GM18517 (cell line): ENCODE measurements around the gene CRBN.

Experiments used
- ATAC-seq: cut with Tn5 transposase; IDR thresholded peaks from one replicate; pipeline ENCODE4 v1.9.1; 2021; ENCODE audit warnings: mild to moderate bottlenecking, moderate library complexity; ENCODE audit not compliant: unreplicated experiment

The CRBN gene

DNA sequence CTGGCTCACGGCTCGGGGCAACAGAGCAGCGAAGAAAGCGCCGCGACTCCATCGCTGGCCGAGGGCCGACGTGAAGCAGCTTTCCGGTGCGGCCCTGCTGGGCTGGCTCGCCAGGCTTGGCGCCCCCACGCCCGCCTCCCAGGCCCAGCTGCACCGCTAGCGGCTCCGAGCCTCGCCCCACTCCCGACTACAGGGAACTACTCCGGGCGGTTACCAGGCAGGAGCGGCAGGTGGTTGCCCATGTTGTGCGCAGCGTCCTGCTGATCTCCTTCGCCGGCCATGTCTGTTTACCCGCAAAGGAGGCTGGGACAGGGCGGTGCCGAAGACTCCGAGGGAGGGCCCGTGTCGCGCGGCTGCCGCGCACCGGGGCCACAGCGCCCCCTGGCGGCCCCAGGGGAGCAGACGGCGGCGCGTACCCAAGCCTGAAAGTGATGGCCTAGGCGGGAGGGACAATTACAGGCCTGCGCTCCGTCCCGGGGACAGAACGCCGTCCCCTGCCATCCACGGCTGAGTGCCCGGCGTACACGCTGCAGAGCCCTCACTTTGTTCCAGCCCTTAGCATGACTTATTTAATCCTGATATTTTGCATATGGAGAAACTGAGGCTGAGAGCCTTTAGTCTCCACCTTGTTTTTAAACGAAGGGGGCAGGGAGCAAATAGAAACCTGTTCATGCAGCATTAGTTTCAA lies at the start of gene CRBN:
CRBN (minus strand) TSS at position 285 of the 688 bp plus-strand sequence; CDS start at position 281, 4 bp downstream.
- ATAC-seq: peak; percentile 98

DNA sequence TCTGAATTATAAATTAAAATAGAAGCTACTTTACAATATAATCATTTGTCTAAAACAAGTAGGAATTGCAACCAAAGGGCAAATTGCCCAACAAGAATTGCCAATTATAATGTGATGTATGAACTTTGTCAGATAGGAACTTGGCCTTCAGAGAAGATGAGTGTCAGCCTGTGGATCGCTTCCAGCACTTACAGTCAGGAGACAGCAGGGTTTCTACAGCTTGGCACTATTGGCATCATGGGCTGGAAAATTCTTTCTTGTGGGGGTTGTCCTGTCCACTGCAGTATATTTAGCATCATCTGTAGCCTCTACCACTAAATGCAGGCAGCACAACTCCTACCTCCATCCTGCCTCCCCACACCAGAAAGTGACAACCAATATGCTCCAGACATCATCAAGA lies 48.1 kb upstream of the CRBN start:
- no peak for ATAC-seq

DNA sequence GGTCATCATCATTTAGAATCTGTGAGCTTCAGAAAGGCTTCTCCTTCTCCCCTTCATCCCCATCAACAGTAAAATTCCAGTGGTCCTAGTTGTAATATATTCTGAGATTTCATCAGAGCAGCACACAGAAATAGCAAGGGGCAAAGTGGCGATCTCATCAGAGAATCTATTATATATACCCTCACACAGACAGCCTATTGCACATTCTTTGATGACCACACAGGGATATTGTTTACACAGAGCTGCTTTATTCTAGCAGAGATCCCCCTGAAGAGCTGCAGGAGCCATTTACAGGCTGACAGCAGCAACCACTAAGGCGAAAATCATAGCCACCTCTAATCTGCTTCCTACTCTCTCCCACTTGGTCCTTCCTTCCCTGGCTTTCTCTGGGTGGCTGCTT lies 42.0 kb upstream of the CRBN start:
- ATAC-seq: no peak

DNA sequence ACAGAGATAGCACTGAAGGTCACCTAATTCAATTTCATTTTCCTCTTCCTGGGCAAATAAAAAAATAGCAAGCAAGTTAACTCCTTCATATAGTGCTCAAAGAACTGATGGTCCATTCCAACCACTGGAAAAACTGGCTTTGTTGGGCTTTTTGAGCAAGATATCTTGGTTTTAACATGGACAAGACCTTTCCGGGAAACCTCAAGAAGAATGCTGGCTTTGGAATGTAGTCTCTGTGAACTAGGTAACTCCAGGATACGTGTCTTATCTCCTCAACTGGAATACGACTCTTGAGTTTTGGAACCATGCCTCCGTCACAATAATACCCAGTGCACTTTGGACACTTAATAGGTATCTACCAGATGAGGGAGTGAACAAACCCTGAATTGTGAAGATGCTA lies 36.9 kb upstream of the CRBN start:
- no peak for ATAC-seq

DNA sequence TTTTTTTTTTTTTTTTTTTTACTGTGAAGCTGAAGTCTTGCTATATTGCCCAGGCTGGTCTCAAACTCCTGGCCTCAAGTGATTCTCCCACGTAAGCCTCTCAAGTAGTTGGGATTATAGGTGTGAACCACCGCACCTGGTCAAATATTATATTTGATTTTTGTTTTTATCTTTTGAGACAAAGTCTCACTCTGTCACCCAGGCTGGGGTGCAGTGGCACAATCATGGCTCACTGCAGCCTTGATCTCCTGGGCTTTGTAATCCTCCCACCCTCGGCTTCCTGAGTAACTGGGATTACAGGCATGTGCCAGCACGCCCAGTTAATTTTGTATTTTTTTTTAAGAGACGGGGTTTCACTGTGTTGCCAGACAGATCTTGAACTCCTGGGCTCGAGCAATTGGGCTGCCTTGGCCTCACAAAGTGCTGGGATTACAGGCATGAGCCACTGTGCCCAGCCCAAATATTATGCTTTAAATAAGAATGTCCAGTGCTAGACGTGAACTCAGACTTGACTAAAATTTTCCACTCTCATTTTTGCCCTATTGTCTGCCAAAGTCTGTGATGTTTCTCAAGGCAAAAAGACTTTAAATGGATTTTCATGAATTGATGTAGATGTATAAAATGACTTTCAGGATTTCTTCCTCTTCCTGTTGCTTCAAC lies 33.4 kb upstream of the CRBN start:
- no peak for ATAC-seq

DNA sequence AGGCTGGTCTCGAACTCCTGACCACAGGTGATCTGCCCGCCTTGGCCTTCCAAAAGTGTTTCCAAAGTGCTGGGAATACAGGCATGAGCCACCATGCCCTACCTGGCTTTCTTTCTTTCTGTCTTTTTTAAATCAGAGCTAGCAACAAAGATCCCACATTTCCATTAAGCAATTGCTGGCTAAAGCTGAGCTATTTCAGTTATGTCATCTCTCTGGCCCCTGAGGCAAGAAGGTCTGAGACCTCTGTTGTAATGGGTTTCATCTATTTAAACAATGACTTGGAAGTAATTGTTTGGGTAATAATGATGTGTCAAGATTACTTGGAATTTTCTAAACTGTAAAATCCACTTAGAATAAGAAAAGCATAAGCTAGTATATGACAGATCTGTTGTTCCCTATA lies 30.2 kb upstream of the CRBN start:
- no peak for ATAC-seq

DNA sequence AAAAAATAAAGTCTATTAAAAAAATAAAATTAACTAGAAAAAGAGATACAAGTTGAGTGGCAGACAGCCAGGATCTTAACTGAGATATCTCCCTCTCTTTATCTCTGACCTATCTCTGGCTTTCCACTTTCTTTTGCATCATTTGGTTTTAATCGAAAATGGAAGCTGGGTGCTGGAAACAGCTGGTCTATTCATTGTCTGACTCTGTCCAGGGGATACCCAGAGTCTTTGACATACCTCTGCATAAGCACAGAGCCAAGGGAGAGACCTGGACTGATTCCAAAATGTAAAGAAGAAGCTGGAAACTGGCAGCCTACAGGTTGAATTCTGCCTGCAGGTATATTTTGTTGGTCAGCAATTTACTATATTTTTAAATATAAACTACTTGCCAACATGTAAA lies 29.6 kb upstream of the CRBN start:
- no peak for ATAC-seq

DNA sequence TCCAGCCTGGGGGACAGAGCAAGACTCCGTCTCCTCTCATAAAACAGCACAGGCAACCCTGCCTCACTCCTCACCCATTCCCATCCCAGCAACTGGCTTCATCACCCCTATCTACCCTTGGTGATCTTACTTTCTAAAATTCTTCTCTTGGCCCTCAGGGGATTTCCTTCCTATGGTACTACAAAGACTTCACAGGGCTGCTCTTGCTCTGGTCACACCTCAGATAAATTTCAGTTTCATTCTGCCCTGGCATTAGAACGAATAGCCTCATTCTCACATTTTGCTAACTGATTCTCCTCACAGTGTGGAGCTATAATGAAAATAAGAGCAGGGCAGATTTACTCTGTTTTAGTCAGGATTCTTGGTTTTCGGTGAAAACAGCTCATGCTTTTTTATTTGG lies 22.1 kb upstream of the CRBN start:
- ATAC-seq: peak; percentile 95

DNA sequence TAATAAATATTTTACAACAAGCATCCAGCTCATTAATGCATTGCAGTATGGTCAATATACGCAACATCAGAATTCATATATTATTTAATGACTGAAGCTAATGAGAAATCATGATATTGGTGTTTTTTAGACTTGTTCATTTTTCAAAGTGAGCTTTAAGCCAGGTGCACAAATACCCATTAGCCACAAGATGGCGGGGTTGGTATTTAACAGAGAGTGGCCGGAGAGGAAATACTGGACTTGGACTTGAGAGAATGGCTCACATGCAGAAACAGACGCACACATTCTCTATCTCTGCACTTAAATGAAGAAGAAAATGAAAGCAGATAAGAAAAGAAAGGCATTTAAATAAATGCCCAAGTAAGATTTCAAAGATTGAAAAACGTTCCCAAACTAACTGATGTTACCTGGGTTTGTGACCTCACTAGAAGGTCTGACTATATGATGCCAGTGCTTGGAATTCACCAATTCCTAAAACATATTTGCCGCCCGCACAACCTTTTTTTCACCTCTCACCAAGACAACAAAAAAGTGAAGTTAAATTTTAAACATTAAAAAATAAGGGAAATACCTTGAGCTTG lies 21.2 kb upstream of the CRBN start:
- ATAC-seq: peak; percentile 72

DNA sequence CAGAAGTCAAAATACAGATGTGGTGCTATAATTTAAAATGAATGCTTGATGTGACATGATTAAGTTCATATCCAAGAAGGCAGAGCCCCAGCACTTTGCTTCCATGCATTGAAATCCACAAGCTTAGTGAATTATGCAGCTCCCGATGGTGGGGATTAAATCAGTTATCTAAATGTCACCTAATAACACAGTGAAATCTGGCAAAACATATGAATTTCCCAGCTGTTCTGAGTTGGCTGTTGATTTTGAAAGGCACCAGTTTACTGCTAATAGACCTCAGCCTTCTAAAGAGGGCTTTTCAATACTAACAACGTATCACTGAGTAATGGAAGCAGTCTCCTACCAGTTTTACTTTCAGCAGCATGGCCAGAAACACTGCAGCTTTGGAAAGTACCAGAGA lies 19.8 kb upstream of the CRBN start:
- no peak for ATAC-seq

DNA sequence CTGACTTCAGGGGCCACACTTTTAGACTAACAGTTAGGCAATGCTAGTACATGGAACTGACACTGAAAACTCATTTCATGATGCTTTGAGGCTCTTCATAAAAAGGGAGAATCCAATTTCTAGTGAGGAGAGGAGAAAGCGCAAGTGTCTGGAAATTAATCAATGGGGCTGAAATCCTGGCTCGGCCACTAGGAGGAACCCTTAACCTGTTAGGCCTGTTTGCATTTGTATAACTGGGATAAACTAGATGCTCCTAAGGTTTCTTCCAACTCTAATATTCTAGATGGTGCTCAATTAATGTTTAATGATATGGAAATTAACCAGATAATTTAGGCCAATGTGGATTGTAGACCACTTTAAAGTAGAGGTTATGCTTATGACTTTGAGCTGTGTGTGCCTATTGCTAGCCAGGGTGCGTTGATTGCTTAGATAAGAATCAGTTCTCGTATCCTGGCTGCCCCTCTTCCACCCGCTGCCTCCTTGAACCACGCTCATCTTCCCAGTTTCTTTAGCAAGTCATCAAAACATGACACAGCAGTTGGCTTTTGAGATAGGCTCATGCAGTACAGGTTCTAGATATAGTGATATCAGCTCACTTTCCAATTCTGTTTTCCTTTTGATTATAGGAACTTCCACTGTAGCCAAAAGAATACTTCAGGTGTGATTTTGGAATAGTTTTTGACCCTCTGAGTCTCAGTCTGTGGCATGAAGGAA lies 16.8 kb upstream of the CRBN start:
- ATAC-seq: no peak

DNA sequence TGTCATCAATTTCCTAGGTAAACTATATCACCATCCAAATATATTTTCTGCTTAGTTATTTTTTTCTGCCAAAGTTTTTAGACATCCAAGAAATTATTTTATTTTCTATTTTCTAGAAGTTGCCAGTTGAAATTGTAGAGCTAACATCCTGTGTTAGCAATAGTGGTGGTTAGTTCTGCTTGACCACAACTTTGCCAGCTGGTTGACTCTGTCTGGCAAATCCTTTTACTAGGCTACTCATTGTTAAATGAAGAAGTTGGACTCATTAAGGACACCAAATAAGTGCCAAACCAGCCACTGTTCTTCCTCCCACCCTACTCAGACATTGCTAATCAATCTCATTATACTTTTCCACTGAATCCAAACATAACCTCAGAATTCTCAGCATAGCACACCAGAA lies 15.4 kb upstream of the CRBN start:
- ATAC-seq: no peak

DNA sequence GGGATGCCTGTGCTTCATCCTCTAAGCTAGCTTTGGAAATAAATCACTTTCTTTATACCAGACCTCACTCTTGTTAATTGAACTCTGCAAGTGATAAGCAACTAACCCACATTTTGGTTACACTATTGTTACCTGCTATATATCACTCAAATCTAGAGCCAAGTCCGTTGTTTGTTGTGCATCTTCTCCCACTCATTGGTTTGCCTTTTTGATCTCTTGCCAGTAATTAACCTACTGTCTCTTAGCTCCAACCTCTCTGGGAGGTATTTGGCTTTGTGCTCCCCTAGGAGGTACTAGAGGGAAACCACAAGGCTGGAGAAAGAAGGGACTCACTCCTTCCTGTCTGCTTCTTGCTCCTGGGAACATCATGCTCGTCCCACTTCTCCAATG lies 12.8 kb upstream of the CRBN start:
- no peak for ATAC-seq

DNA sequence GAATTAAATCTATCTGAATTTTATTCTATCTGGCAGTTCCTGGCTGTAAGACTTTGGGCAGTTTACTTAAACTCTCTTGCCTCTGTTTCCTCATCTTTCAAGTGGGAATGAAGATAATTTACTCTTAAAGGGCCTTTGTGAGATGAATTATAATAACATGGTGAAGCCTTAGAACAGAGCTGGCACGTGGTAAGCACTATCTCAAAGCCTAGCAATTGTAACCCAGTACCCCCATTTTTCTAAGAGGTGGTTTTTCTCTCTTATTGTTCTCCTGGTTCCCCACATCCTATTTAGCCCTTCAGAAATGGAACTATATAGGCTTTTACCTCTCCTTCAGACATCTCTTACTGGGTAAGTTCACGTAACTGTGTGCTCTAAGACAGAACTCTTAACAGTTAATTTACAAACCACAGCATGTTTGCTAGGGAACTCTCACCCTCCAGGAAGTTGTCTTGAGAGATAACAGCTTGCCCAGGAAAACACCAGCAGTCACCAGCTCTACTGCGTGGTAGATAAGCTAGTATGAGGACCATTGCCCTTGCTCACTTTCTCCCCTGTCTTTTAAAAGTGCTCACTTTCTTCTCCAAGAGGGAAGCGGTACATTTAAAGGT lies 12.3 kb upstream of the CRBN start:
- ATAC-seq: no peak

DNA sequence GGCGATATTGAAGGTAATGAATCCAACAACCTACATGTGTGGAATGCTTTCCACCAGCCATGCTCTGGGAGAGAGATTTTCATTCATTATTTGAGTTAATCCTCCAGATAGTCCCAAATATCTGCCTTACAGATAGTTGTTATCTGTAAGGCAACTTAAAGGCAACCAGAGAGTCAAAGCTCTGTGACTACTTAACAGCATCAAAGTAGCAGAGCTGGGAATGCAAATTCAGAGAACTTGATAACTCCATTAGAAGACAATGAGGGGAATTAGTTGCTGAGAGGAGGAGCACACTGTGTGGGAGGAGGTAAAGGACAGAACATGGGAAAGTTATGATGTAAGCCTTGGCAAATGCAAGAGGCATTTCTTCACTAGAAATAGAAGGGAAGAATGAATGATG lies 10.5 kb upstream of the CRBN start:
- ATAC-seq: no peak

DNA sequence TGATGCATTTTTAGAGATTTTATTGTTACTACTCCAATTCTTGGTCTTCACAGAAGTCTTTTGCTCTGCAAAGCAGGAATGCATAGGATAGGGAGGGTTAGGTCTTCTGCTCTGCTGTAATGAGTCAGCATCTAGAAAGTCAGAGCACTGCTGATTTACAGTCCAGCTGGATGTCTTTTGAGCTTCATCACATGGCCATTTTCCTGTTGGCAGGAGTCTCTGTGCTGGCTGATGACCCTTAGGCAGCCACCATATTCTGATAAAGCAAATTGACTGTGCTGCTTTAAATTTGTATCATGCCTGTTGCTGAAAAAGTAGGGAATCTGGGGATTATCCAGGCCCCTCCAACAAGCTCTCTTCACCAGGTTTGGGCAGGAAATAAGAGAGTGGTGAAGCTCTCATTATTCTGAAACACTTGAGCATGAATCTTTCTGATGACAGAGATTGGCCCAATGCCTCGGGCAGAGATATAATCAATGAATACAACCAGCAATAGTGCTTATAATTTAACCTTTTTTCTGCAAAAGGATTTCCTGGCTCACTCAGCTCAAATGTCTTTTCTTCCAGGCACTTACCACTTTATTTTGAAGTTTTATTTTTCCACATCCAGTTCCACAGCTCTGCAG lies 9.7 kb upstream of the CRBN start:
- ATAC-seq: no peak

DNA sequence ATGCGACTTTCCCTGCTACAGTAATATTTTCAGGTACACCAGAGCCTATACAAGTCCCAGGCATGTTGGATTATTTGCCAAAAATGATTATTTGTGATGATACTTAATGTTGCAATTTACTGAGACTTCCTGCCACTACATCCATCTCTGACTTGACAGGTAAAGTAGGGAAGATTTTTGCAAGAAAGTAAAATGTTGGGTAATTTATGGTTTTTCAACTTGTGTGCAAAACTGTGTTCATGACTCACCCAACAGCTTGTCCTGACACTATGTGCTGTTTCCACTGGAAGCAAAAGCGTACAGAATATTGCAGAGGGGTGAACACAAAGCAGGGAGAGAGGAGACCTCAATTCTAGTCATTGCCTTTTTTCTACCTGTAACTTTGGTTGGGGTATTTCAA lies 5.4 kb upstream of the CRBN start:
- no peak for ATAC-seq

DNA sequence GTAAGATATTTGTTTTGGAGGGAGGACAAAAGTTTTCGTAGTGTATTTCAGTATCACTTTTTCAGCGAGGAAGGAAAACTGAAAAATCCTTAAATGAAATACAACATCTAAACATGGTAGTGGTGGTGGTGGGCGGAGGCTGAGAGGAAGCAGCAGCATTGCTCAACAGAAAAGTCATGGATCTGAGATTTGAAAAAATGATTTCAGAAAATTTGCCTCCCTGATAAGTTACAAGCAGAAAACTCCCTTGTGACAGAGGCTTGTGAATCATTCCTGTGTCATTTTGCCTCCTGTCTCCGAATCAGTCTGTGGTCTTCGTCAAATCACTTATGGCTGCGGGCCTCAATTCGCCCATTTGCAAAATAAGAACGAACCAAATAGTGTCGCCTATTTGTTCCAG lies 965 bp upstream of the CRBN start:
- ATAC-seq: no peak

DNA sequence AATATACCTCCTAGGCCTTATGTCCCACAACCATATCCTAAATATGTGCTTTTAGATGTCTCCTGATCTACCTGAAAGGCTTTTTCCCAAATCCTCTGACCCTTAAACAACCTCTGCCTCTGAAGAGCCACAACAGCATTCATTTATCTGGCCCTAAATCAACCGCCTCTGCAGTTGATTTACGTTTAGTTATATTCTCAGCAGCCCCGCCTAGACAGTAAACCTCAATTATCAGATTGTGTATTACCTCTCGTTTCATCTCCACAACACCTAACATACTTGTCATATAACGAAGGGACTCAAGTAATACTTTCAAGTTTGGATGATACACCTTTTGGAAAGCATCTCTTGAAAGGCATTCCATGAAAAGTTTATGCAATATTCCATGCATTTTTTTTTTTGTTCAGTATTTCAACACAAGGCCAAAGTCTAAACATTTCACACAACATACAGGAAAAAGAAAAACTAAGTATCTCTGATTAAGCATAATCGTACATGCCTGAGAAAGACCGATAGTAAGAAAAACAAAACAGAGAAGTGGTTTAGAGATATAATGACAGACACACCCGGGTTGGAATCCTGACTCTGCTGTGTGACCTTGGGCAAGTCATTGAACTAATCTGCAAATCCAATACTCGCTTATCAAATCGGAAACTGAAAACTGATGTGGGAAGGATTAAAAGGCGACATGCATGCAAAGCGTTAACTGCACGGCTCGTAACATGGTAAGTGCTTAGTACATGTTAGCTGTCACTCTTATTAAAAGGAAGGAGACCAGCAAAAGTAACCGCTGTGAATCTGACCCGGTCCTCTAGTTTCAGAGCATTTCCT lies 778 bp downstream of the CRBN start:
- ATAC-seq: no peak

DNA sequence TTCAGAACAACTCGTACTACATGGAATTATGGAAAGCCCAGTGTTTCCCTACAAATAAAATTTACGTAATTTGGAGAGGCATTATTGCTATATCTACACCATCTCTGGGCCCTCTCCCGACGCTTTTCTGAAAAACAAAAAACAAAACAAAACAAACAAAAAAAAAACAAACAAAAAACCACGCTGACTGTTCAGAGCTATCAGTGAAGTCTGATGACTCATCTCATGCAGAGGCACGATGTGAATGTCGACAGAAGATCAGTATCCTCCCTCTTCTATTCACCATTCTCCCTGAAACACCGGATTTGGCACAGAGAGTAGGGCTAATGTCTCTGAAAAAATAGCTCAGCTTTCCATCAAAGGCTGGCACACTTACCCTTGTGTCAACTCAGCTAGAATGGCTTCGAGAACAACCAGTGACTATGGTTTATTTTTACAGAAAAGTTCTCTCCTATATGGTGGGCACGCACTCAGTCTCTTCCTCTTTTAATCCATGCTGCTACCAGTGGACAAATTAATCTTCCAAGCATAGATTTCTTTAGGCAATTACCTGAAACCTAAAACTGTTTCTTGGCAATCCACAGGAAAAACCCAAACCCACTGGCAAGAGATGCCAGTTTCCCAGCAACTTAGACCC lies 1.5 kb downstream of the CRBN start:
- ATAC-seq: no peak
